HepG2 (cell line): ENCODE results near the gene NPBWR2. TPM values are rescaled to one million over a fixed set of nuclear protein-coding genes. Genes with fewer than 3 reads are reported as not detected.

Source experiments
- AGO2 ChIP-seq: fragments of 200-400 bp; formaldehyde crosslinking; optimal IDR thresholded peaks from 2 replicates; pipeline ENCODE3; 2017; ENCODE audit warnings: mild to moderate bottlenecking, low read depth, low read length, moderate library complexity
- CHD4 ChIP-seq: fragments of 200-600 bp; sonication (generic); IDR thresholded peaks from 2 replicates; pipeline ENCODE4 v1.7.0; 2017; ENCODE audit warnings: mild to moderate bottlenecking, low read length, borderline replicate concordance
- FOXJ3 ChIP-seq: sonication (generic); formaldehyde crosslinking; IDR thresholded peaks from 2 replicates; pipeline ENCODE4 v1.4.0; 2020; ENCODE audit warnings: missing genetic modification reagents, mild to moderate bottlenecking, borderline replicate concordance
- GATAD1 ChIP-seq: IDR thresholded peaks from 2 replicates; pipeline ENCODE4 v1.6.1; 2016; ENCODE audit warnings: missing genetic modification reagents, missing compliant biosample characterization
- HDAC6 ChIP-seq: fragments of 200-600 bp; sonication (generic); IDR thresholded peaks from 2 replicates; pipeline ENCODE4 v1.7.0; 2017; ENCODE audit warnings: mild to moderate bottlenecking, antibody characterized with exemption, low read length, low read depth
- MTA1 ChIP-seq: sonication (generic); formaldehyde crosslinking; IDR thresholded peaks from 2 replicates; pipeline ENCODE4 v1.4.0; 2020; ENCODE audit warnings: missing genetic modification reagents, mild to moderate bottlenecking, borderline replicate concordance
- NFE2 ChIP-seq: sonication (generic); formaldehyde crosslinking; IDR thresholded peaks from 2 replicates; pipeline ENCODE4 v1.4.0; 2020; ENCODE audit warnings: missing genetic modification reagents
- REPIN1 ChIP-seq: sonication (generic); formaldehyde crosslinking; IDR thresholded peaks from 2 replicates; pipeline ENCODE4 v1.8.0; 2022; ENCODE audit warnings: missing genetic modification reagents, low read depth, mild to moderate bottlenecking, borderline replicate concordance
- ZBTB38 ChIP-seq: sonication (generic); formaldehyde crosslinking; IDR thresholded peaks from 2 replicates; pipeline ENCODE4 v1.5.1; 2020; ENCODE audit warnings: mild to moderate bottlenecking, missing genetic modification reagents
- ZC3H4 ChIP-seq: sonication (generic); formaldehyde crosslinking; IDR thresholded peaks from 2 replicates; pipeline ENCODE4 v1.4.0; 2020; ENCODE audit warnings: missing genetic modification reagents, borderline replicate concordance
- ZNF333 ChIP-seq: sonication (generic); formaldehyde crosslinking; IDR thresholded peaks from 2 replicates; pipeline ENCODE4 v1.4.0; 2020; ENCODE audit warnings: mild to moderate bottlenecking, missing genetic modification reagents, borderline replicate concordance
- ZNF546 ChIP-seq: sonication (generic); formaldehyde crosslinking; conservative IDR thresholded peaks from 2 replicates; pipeline ENCODE4 v1.8.1; 2023; ENCODE audit warnings: mild to moderate bottlenecking, missing genetic modification reagents
- polyA plus RNA-seq, 8 experiments: library from polyadenylated mRNA; depleted of rRNA in 3 of 8; stranded (reverse) in 7 of 8; unstranded in 1 of 8; fragments of >200 nt; fragmentation: Illumina TruSeq in 4 of 8; extraction: Trizol in 4 of 8; gene quantifications; 2 replicates each; pipeline versions ENCODE4 v1.2.1 to v1.2.3, GENCODE V29; 2011 to 2016; ENCODE audit warnings: low read depth in 4 of 8, missing spikeins in 1 of 8, mixed read lengths in 1 of 8; ENCODE audit not compliant: insufficient read depth in 1 of 8
- total RNA-seq, 5 experiments: library from RNA; depleted of rRNA; stranded (reverse); fragments of >200 nt; fragmentation: Illumina TruSeq; extraction: Trizol; gene quantifications; 2 replicates each; pipeline ENCODE4 v1.2.3, GENCODE V29; 2016; ENCODE audit warnings: low read depth in 1 of 5
- TF ChIP-seq, protein P1 (sequence below): sonication (generic); formaldehyde crosslinking; conservative IDR thresholded peaks from 2 replicates; pipeline ENCODE4 v1.8.1; 2023; ENCODE audit warnings: missing genetic modification reagents
- TF ChIP-seq, protein P2 (sequence below): sonication (generic); formaldehyde crosslinking; IDR thresholded peaks from 2 replicates; pipeline ENCODE4 v1.4.0; 2020; ENCODE audit warnings: missing genetic modification reagents
- TF ChIP-seq, protein P3 (sequence below), 2 experiments: sonication (generic) in 1 of 2; formaldehyde crosslinking in 1 of 2; IDR thresholded peaks; 2 replicates each; pipeline versions ENCODE4 v1.6.1 to v1.9.0; 2014 to 2022; ENCODE audit warnings: antibody characterized with exemption in 1 of 2, borderline replicate concordance in 1 of 2, inconsistent platforms in 1 of 2, low read depth in 1 of 2, missing genetic modification reagents in 1 of 2
- TF ChIP-seq, protein P4 (sequence below): sonication (generic); formaldehyde crosslinking; IDR thresholded peaks from 2 replicates; pipeline ENCODE4 v1.4.0; 2020; ENCODE audit warnings: mild to moderate bottlenecking, missing genetic modification reagents
- TF ChIP-seq, protein P5 (sequence below): sonication (generic); formaldehyde crosslinking; IDR thresholded peaks from 2 replicates; pipeline ENCODE4 v1.5.0; 2020; ENCODE audit warnings: mild to moderate bottlenecking, missing genetic modification reagents, moderate library complexity

Gene NPBWR2
- total and polyA plus RNA-seq, 2 of the 13 experiments (the other 11 are each of a cell fraction or from before 2014, with no cell fraction given) = not detected

DNA sequence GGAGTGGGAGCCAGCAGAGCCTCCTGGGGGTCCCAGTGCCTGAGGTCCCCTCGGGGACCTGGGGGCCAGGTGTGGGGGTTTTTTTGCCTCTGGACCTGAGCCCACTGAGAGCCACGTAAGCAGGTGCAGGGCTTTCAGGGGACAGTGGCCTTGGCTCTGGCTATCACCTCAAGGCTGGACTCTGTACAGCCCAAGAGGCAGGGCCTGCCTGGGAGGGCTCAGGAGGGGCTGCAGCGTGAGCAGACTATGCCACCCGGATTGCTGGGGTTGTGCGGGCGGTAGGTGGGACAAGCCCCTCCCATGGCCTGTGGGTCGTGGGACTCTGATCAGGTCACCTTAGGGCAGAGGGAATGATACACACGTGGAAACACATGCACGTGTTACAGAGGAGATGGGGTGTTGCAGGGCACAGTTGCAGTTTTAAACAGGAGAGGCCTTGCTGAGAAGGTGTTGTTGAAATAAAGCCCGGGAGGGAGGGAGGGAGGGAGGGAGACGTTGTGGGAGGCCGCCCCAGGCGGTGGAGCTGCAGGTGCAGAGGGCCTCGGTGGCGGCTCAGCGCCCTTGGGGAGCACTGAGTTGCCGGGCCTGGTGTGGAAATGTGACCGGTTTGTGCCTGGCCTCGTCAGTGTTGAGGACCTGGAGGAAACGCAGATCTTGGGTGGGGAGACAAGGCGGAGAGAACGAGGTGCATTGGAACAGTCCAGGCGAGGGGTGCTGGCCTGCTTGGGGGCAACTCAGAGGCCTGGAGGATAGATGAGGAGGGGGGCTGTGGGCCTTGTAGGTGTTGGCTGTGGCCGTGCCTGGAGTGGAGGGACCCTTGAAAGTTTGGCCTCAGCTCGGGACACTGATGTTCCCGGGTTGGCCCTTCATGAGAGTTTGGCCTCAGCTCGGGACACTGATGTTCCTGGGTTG is 42.0 kb downstream of the NPBWR2 start (continued):
- TF ChIP-seq, protein P1, sequence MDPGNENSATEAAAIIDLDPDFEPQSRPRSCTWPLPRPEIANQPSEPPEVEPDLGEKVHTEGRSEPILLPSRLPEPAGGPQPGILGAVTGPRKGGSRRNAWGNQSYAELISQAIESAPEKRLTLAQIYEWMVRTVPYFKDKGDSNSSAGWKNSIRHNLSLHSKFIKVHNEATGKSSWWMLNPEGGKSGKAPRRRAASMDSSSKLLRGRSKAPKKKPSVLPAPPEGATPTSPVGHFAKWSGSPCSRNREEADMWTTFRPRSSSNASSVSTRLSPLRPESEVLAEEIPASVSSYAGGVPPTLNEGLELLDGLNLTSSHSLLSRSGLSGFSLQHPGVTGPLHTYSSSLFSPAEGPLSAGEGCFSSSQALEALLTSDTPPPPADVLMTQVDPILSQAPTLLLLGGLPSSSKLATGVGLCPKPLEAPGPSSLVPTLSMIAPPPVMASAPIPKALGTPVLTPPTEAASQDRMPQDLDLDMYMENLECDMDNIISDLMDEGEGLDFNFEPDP (CRISPR knock-in tag) = no peak
- no peak for TF ChIP-seq ZBTB38
- no peak for TF ChIP-seq ZC3H4
- TF ChIP-seq, protein P2, sequence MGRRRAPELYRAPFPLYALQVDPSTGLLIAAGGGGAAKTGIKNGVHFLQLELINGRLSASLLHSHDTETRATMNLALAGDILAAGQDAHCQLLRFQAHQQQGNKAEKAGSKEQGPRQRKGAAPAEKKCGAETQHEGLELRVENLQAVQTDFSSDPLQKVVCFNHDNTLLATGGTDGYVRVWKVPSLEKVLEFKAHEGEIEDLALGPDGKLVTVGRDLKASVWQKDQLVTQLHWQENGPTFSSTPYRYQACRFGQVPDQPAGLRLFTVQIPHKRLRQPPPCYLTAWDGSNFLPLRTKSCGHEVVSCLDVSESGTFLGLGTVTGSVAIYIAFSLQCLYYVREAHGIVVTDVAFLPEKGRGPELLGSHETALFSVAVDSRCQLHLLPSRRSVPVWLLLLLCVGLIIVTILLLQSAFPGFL = no peak
- TF ChIP-seq, protein P3, sequence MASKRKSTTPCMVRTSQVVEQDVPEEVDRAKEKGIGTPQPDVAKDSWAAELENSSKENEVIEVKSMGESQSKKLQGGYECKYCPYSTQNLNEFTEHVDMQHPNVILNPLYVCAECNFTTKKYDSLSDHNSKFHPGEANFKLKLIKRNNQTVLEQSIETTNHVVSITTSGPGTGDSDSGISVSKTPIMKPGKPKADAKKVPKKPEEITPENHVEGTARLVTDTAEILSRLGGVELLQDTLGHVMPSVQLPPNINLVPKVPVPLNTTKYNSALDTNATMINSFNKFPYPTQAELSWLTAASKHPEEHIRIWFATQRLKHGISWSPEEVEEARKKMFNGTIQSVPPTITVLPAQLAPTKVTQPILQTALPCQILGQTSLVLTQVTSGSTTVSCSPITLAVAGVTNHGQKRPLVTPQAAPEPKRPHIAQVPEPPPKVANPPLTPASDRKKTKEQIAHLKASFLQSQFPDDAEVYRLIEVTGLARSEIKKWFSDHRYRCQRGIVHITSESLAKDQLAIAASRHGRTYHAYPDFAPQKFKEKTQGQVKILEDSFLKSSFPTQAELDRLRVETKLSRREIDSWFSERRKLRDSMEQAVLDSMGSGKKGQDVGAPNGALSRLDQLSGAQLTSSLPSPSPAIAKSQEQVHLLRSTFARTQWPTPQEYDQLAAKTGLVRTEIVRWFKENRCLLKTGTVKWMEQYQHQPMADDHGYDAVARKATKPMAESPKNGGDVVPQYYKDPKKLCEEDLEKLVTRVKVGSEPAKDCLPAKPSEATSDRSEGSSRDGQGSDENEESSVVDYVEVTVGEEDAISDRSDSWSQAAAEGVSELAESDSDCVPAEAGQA (IDR thresholded peaks at IDR 0.05; ENCODE audit: low read depth) = peak; percentile 61; the same call in 1 of the 2 replicates
- TF ChIP-seq, protein P3 (CRISPR knock-in tag; IDR thresholded peaks at IDR 0.05; ENCODE audit: borderline replicate concordance) = no peak
- TF ChIP-seq ZNF546 (CRISPR knock-in tag) = peak; percentile 88
- 0 out of 2 replicates have a peak, but pooled peaks have one; percentile 45 for TF ChIP-seq ZNF333 (CRISPR knock-in tag)
- no peak for TF ChIP-seq GATAD1 (CRISPR knock-in tag)
- peak; percentile 89 for TF ChIP-seq AGO2
- TF ChIP-seq, protein P4, sequence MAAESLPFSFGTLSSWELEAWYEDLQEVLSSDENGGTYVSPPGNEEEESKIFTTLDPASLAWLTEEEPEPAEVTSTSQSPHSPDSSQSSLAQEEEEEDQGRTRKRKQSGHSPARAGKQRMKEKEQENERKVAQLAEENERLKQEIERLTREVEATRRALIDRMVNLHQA (CRISPR knock-in tag) = no peak
- no peak for TF ChIP-seq NFE2 (CRISPR knock-in tag)
- TF ChIP-seq REPIN1 (CRISPR knock-in tag) = 0 out of 2 replicates have a peak, but pooled peaks have one; percentile 40
- no peak for TF ChIP-seq CHD4
- TF ChIP-seq, protein P5, sequence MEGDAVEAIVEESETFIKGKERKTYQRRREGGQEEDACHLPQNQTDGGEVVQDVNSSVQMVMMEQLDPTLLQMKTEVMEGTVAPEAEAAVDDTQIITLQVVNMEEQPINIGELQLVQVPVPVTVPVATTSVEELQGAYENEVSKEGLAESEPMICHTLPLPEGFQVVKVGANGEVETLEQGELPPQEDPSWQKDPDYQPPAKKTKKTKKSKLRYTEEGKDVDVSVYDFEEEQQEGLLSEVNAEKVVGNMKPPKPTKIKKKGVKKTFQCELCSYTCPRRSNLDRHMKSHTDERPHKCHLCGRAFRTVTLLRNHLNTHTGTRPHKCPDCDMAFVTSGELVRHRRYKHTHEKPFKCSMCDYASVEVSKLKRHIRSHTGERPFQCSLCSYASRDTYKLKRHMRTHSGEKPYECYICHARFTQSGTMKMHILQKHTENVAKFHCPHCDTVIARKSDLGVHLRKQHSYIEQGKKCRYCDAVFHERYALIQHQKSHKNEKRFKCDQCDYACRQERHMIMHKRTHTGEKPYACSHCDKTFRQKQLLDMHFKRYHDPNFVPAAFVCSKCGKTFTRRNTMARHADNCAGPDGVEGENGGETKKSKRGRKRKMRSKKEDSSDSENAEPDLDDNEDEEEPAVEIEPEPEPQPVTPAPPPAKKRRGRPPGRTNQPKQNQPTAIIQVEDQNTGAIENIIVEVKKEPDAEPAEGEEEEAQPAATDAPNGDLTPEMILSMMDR (CRISPR knock-in tag) = peak; percentile 28
- peak; percentile 91 for TF ChIP-seq MTA1 (CRISPR knock-in tag)
- TF ChIP-seq HDAC6 = no peak
- no peak for TF ChIP-seq FOXJ3
